Peyer's patch (tissue), 4 donors: ENCODE data around the gene ADCY2.

Source experiments
- CTCF ChIP-seq, 6 experiments: fragments of 450-650 bp in 4 of 6; fragments of 200-600 bp in 2 of 6; sonication (generic) in 1 of 6; IDR thresholded peaks; one replicate each; pipeline ENCODE4 v1.5.1; 2017 to 2019; ENCODE audit warnings: antibody characterized with exemption in 6 of 6, mild to moderate bottlenecking in 3 of 6, moderate library complexity in 1 of 6
- POLR2A ChIP-seq, 2 donors: fragments of 450-650 bp; IDR thresholded peaks; one replicate each; pipeline ENCODE4 v1.5.1; 2017; ENCODE audit warnings: antibody characterized with exemption in 2 of 2, mild to moderate bottlenecking in 2 of 2, moderate library complexity in 2 of 2

DNA sequence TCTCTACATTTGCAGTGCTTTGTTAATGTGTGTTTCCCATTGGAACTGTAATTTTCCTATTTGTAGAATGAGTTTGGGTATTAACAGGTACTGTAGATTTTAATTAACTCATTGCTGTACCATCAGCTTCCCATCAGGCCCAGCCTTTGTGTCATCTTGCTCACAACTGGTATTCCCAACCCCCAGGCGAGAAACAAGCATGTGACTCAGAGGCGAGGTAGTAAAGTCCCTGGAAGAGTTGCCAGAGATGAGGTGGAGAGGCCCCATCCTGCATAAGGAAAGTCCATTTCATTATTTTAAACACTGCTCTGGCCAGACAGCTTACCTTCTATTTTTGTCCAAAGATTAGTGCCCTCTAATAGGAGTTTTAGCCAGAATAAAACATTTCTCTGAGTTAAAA, 29.9 kb downstream of the ADCY2 start:
- TF ChIP-seq CTCF (IDR thresholded peaks at IDR 0.05) (no peak), POLR2A (IDR thresholded peaks at IDR 0.05) (no peak)
